MM.1S (cell line): ENCODE data around the gene GCSAM.

ENCODE experiments used
- EZH2 ChIP-seq: fragments of 300-600 bp; sonication (generic); optimal IDR thresholded peaks from 2 replicates; pipeline ENCODE3; 2017; ENCODE audit warnings: low read depth, mild to moderate bottlenecking, antibody characterized with exemption, low read length, mixed read lengths
- EZH2phosphoT487 ChIP-seq: fragments of 300-600 bp; sonication (generic); IDR thresholded peaks from 2 replicates; pipeline ENCODE4 v1.6.1; 2018; ENCODE audit warnings: antibody characterized with exemption, low read length
- TF ChIP-seq, protein P1 (sequence below): fragments of 300-600 bp; sonication (generic); IDR thresholded peaks from 2 replicates; pipeline ENCODE4 v1.5.1; 2016; ENCODE audit warnings: antibody characterized with exemption, low read length, mixed read lengths

GRCh38 chr3:112123548-112123947 lies 9.5 kb downstream of the GCSAM start:
- TF ChIP-seq, protein P1, sequence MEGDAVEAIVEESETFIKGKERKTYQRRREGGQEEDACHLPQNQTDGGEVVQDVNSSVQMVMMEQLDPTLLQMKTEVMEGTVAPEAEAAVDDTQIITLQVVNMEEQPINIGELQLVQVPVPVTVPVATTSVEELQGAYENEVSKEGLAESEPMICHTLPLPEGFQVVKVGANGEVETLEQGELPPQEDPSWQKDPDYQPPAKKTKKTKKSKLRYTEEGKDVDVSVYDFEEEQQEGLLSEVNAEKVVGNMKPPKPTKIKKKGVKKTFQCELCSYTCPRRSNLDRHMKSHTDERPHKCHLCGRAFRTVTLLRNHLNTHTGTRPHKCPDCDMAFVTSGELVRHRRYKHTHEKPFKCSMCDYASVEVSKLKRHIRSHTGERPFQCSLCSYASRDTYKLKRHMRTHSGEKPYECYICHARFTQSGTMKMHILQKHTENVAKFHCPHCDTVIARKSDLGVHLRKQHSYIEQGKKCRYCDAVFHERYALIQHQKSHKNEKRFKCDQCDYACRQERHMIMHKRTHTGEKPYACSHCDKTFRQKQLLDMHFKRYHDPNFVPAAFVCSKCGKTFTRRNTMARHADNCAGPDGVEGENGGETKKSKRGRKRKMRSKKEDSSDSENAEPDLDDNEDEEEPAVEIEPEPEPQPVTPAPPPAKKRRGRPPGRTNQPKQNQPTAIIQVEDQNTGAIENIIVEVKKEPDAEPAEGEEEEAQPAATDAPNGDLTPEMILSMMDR, result no peak
- TF ChIP-seq EZH2 (no peak), EZH2phosphoT487 (no peak)
